Calu3 (cell line): Measurements from ENCODE around the gene EP400. TPM values are rescaled to one million over a fixed set of nuclear protein-coding genes. Genes with fewer than 3 reads are reported as not detected.

Experiments used
- BruUV-seq: library from RNA; stranded (reverse); fragments of 400-500 nt; replicated peaks from 2 replicates; lab custom pipeline; 2021; lab: Mats Ljungman, UMichigan
- CTCF ChIA-PET: fragments of 300-600 bp; sonication (Branson Sonifier 250); formaldehyde crosslinking; loops from one replicate; lab custom pipeline; 2022; ENCODE audit warnings: antibody characterized with exemption; lab: Charles Lee
- DNase-seq: peaks from one replicate; pipeline ENCODE4 v3.0.0; 2022
- H3K27ac Mint-ChIP-seq: one replicate; pipeline ENCODE4 v1.8.0; 2022; ENCODE audit warnings: mixed read lengths; ENCODE audit not compliant: unreplicated experiment
- H3K27me3 Mint-ChIP-seq: one replicate; pipeline ENCODE4 v1.8.0; 2022; ENCODE audit warnings: mixed read lengths; ENCODE audit not compliant: unreplicated experiment
- H3K36me3 Mint-ChIP-seq: one replicate; pipeline ENCODE4 v1.8.0; 2022; ENCODE audit warnings: mild to moderate bottlenecking, moderate library complexity, mixed read lengths; ENCODE audit not compliant: insufficient read depth, unreplicated experiment
- H3K4me1 Mint-ChIP-seq: one replicate; pipeline ENCODE4 v1.8.0; 2022; ENCODE audit warnings: mild to moderate bottlenecking, low read depth, mixed read lengths; ENCODE audit not compliant: unreplicated experiment
- H3K4me3 Mint-ChIP-seq: one replicate; pipeline ENCODE4 v1.8.0; 2022; ENCODE audit warnings: mild to moderate bottlenecking, low read depth, moderate library complexity, mixed read lengths; ENCODE audit not compliant: unreplicated experiment
- H3K9me3 Mint-ChIP-seq: one replicate; pipeline ENCODE4 v1.8.0; 2022; ENCODE audit warnings: low read depth, mixed read lengths; ENCODE audit not compliant: unreplicated experiment
- CTCF ChIP-seq: fragments of 200-600 bp; IDR thresholded peaks from one replicate; pipeline ENCODE4 v1.8.0; 2022; ENCODE audit warnings: antibody characterized with exemption; ENCODE audit not compliant: unreplicated experiment
- intact Hi-C: fragments of 100-400 bp; cut with micrococcal nuclease; formaldehyde crosslinking; loops from one replicate; pipeline ENCODE4 v1.10.0; 2022; ENCODE audit not compliant: unreplicated experiment
- total RNA-seq: library from RNA; stranded (reverse); gene quantifications from 2 replicates; pipeline ENCODE4 v1.2.3, GENCODE V29; 2022

EP400 gene
- total RNA-seq, 1 experiment from 2014 or later: 88.7 TPM

- DNase-seq: no peak
- intact Hi-C loops: no loop called here
- no peaks in the 10 kb centered on the region for H3K9me3 Mint-ChIP-seq
- CTCF ChIA-PET: no interaction called here
- TF ChIP-seq CTCF: no peak
- H3K27ac Mint-ChIP-seq: no peak overlapping the region
- no peaks in the 10 kb centered on the region for H3K4me1 Mint-ChIP-seq
- peaks cover 81% of the 10 kb centered on the region for H3K36me3 Mint-ChIP-seq
- H3K27me3 Mint-ChIP-seq: no peaks in the 10 kb centered on the region
- no TSS peak for BruUV-seq
- H3K4me3 Mint-ChIP-seq: no peak overlapping the region
These were observed 77.2 kb downstream of the EP400 start for GRCh38 chr12:132026796-132027500.

GRCh38 chr12:132027636-132028035 is 77.9 kb downstream of the EP400 start:
- peaks cover 83% of the 10 kb centered on the region for H3K36me3 Mint-ChIP-seq
- no peaks in the 10 kb centered on the region for H3K4me1 Mint-ChIP-seq
- no peaks in the 10 kb centered on the region for H3K27me3 Mint-ChIP-seq
- no peak for DNase-seq
- BruUV-seq: no TSS peak
- no peaks in the 10 kb centered on the region for H3K9me3 Mint-ChIP-seq
- intact Hi-C loops: no loop called here
- CTCF ChIA-PET: no interaction called here
- TF ChIP-seq CTCF: no peak
- no peak overlapping the region for H3K27ac Mint-ChIP-seq
- H3K4me3 Mint-ChIP-seq: no peak overlapping the region

DNA sequence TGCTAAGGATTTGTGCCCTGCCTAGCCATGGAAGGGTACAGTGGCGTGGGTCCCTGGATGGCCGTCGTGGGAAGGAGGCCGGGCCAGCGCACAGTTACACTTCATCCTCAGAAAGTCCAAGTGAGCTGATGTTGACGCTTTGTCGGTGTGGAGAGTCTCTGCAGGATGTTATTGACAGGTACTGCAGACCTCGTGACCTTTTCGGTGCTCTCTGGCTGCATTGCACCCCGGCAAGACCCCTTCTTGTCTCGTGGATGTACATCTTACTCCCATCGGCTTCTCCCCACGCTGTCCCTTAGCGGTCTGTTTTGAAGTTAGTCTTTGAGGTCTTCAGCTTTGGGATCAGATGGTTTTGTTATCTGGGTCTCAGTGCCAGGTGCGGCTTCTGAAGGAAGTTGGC is 78.4 kb downstream of the EP400 start:
- intact Hi-C loops: no loop called here
- no TSS peak for BruUV-seq
- H3K4me3 Mint-ChIP-seq: no peak overlapping the region
- CTCF ChIA-PET: interaction anchor here (0.8 kb wide), 1 partner anchor 9 kb away, joined by 3 read pairs; no protein-coding TSS in a partner anchor
- H3K27ac Mint-ChIP-seq: no peak overlapping the region
- H3K4me1 Mint-ChIP-seq: no peaks in the 10 kb centered on the region
- H3K27me3 Mint-ChIP-seq: no peaks in the 10 kb centered on the region
- H3K9me3 Mint-ChIP-seq: no peaks in the 10 kb centered on the region
- H3K36me3 Mint-ChIP-seq: peaks cover 83% of the 10 kb centered on the region
- DNase-seq: no peak
- TF ChIP-seq CTCF: no peak

GRCh38 chr12:132029503-132030300 is 80.0 kb downstream of the EP400 start:
- no peak for DNase-seq
- Mint-ChIP-seq H3K4me3 (no peak overlapping the region), H3K27ac (no peak overlapping the region), H3K27me3 (no peaks in the 10 kb centered on the region), H3K4me1 (no peaks in the 10 kb centered on the region), H3K9me3 (no peaks in the 10 kb centered on the region), H3K36me3 (peaks cover 83% of the 10 kb centered on the region)
- no TSS peak for BruUV-seq
- intact Hi-C loops: no loop called here
- no peak for TF ChIP-seq CTCF
- CTCF ChIA-PET: interaction anchor here (0.6 to 1.4 kb wide), 2 partner anchors 14 to 21 kb away, joined by 4 to 9 read pairs; no protein-coding TSS in a partner anchor
